Measurements from ENCODE around the gene NOG.

GRCh38 chr17:56604691-56605290 lies 11.3 kb downstream of the NOG start:
- TF ChIP-seq CTCF (IDR thresholded peaks at IDR 0.05) (no peak), ZFX (IDR thresholded peaks at IDR 0.05; ENCODE audit: borderline replicate concordance) (no peak)

All from 22Rv1 (cell line).